Nephron (organoid): ENCODE measurements around the gene CPSF4.
A peak's percentile ranks its signal among the peaks of the same experiment; 100 is the strongest.

Experiments
- H3K27ac Mint-ChIP-seq, 3 experiments: 2 replicates each; pipeline ENCODE4 v1.8.0; 2020; ENCODE audit warnings: mixed read lengths in 3 of 3, mild to moderate bottlenecking in 2 of 3, moderate library complexity in 1 of 3
- H3K27me3 Mint-ChIP-seq: 2 replicates; pipeline ENCODE4 v1.8.0; 2021; ENCODE audit warnings: low read depth, mild to moderate bottlenecking, moderate library complexity, mixed read lengths
- H3K36me3 Mint-ChIP-seq: 2 replicates; pipeline ENCODE4 v1.8.0; 2020; ENCODE audit warnings: low read depth, mixed read lengths
- H3K4me1 Mint-ChIP-seq: 2 replicates; pipeline ENCODE4 v1.8.0; 2020; ENCODE audit warnings: mixed read lengths
- H3K4me3 Mint-ChIP-seq, 3 experiments: 2 replicates each; pipeline ENCODE4 v1.8.0; 2020; ENCODE audit warnings: mild to moderate bottlenecking in 3 of 3, mixed read lengths in 3 of 3, moderate library complexity in 2 of 3
- H3K9me3 Mint-ChIP-seq: 2 replicates; pipeline ENCODE4 v1.8.0; 2020; ENCODE audit warnings: mixed read lengths
- TF ChIP-seq, protein P1 (sequence below), 3 experiments: fragments of 200-600 bp; sonication (generic); IDR thresholded peaks; one replicate each; pipeline ENCODE4 v1.5.0; 2021; ENCODE audit warnings: antibody characterized with exemption in 3 of 3; ENCODE audit not compliant: unreplicated experiment in 3 of 3

The CPSF4 gene

DNA sequence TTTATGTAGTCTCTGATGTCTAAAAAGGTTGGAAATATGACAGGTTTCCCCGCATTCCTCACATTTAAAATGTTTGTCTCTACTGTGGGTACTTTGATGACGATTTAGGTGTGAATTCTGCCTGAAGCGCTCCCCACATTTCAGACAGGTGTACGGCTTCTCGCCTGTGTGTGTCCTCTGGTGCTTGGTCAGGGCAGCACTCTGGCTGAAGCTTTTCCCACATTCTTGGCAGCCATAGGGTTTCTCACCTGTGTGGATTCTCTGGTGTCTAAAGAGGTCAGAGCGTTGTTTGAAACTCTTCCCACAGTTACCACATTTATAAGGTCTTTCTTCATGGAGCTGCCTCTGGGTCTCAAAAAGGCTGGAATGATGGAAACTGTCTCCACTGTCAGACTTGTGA is 55.1 kb downstream of the CPSF4 start:
- no peaks in the 10 kb centered on the region for H3K27me3 Mint-ChIP-seq
- peaks cover 18% of the 10 kb centered on the region for H3K9me3 Mint-ChIP-seq
- no peak overlapping the region for H3K27ac Mint-ChIP-seq
- H3K36me3 Mint-ChIP-seq: peaks cover 78% of the 10 kb centered on the region
- TF ChIP-seq, protein P1, sequence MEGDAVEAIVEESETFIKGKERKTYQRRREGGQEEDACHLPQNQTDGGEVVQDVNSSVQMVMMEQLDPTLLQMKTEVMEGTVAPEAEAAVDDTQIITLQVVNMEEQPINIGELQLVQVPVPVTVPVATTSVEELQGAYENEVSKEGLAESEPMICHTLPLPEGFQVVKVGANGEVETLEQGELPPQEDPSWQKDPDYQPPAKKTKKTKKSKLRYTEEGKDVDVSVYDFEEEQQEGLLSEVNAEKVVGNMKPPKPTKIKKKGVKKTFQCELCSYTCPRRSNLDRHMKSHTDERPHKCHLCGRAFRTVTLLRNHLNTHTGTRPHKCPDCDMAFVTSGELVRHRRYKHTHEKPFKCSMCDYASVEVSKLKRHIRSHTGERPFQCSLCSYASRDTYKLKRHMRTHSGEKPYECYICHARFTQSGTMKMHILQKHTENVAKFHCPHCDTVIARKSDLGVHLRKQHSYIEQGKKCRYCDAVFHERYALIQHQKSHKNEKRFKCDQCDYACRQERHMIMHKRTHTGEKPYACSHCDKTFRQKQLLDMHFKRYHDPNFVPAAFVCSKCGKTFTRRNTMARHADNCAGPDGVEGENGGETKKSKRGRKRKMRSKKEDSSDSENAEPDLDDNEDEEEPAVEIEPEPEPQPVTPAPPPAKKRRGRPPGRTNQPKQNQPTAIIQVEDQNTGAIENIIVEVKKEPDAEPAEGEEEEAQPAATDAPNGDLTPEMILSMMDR (IDR thresholded peaks at IDR 0.05; ENCODE audit: unreplicated experiment in 3 of 3): no peak
- peaks cover 14% of the 10 kb centered on the region for H3K4me1 Mint-ChIP-seq
- no peak overlapping the region for H3K4me3 Mint-ChIP-seq

DNA sequence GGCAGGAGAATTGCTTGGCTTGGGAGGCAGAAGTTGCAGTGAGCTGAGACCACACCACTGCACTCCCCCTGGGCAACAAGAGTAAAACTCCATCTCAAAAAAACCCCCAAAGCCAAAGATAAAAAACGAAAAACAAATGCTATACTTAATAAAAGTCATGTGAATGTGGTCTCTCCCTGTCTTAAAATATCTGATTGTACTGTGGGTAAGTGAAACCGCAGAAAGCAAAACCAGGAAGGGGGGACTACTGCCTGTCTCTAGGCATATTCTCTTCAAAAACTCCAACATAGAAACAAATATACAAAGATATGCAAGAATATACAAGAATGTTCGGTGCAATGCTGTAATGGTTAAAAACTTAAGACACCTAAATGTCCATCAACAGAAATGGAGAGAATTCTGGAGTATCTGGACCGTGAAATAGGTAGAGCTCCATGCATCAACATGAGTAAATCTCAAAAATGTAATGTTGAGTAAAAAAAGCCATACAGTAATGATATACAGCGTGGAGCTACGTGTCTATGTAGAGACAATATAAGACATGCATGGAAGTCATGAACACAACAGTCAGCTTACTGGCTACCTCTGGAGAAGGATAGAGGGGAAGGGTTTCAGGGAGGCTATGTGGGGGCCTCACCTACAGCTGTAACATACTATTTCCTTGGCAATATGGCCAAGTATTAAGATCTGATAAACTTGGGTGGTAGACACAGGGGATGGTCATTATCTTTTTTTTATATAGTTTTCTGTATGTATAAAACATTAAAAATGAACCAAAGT is 59.2 kb downstream of the CPSF4 start:
- H3K9me3 Mint-ChIP-seq: peaks cover 15% of the 10 kb centered on the region
- peaks cover 20% of the 10 kb centered on the region for H3K4me1 Mint-ChIP-seq
- TF ChIP-seq, protein P1 (IDR thresholded peaks at IDR 0.05; ENCODE audit: unreplicated experiment in 3 of 3): no peak
- peak overlapping the region; percentile 97 to 99 (median 98) for H3K4me3 Mint-ChIP-seq
- peaks cover 54% of the 10 kb centered on the region for H3K36me3 Mint-ChIP-seq
- H3K27ac Mint-ChIP-seq: peak overlapping the region; percentile 40 to 61 (median 44)
- no peaks in the 10 kb centered on the region for H3K27me3 Mint-ChIP-seq

DNA sequence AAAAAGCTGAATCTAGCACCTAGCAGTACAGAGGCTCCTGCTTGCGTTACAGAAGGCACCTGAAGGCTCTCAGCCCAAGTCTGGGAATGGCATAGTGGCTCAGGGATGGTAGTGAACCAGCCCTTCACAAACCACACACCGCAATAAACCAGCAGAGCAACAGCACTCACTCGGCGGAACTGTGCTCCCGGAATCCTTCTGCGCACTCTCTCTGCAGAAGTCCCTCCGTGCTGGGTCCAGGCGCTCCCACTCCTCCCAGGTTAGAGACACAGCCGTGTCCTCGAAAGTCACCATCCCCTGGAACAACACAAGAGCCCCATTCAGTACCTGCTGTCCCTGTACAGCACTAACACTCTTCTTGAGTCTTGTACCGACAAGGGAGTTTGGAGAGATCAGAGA is 59.8 kb downstream of the CPSF4 start:
- Mint-ChIP-seq H3K4me1 (peaks cover 20% of the 10 kb centered on the region), H3K4me3 (peak overlapping the region; percentile 97 to 99 (median 98)), H3K9me3 (peaks cover 9% of the 10 kb centered on the region), H3K27me3 (no peaks in the 10 kb centered on the region), H3K36me3 (peaks cover 48% of the 10 kb centered on the region), H3K27ac (peak overlapping the region; percentile 17 to 96 (median 40))
- TF ChIP-seq, protein P1 (IDR thresholded peaks at IDR 0.05; ENCODE audit: unreplicated experiment in 3 of 3): no peak

DNA sequence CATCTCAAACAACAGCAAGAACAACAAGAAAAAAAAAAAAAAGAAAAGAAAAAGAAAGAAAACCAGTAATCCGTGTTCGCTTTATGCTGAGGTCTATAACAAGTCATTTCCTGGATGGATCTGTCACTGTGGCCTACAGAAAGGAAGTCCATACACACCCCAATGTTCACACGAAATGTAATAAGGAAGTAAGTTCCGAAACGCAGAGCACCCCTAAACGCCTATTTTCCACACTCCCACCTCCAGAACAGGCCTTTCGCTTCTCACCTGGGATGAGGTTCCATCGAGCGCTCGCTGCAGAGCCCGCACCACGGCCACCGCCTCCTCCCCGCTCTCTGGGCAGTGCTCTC is 60.6 kb downstream of the CPSF4 start:
- peaks cover 20% of the 10 kb centered on the region for H3K4me1 Mint-ChIP-seq
- peak overlapping the region; percentile 97 to 99 (median 98) for H3K4me3 Mint-ChIP-seq
- TF ChIP-seq, protein P1 (IDR thresholded peaks at IDR 0.05; ENCODE audit: unreplicated experiment in 3 of 3): no peak
- H3K27me3 Mint-ChIP-seq: no peaks in the 10 kb centered on the region
- peaks cover under 1% of the 10 kb centered on the region for H3K9me3 Mint-ChIP-seq
- H3K27ac Mint-ChIP-seq: peak overlapping the region; percentile 93 to 97 (median 96)
- peaks cover 40% of the 10 kb centered on the region for H3K36me3 Mint-ChIP-seq

DNA sequence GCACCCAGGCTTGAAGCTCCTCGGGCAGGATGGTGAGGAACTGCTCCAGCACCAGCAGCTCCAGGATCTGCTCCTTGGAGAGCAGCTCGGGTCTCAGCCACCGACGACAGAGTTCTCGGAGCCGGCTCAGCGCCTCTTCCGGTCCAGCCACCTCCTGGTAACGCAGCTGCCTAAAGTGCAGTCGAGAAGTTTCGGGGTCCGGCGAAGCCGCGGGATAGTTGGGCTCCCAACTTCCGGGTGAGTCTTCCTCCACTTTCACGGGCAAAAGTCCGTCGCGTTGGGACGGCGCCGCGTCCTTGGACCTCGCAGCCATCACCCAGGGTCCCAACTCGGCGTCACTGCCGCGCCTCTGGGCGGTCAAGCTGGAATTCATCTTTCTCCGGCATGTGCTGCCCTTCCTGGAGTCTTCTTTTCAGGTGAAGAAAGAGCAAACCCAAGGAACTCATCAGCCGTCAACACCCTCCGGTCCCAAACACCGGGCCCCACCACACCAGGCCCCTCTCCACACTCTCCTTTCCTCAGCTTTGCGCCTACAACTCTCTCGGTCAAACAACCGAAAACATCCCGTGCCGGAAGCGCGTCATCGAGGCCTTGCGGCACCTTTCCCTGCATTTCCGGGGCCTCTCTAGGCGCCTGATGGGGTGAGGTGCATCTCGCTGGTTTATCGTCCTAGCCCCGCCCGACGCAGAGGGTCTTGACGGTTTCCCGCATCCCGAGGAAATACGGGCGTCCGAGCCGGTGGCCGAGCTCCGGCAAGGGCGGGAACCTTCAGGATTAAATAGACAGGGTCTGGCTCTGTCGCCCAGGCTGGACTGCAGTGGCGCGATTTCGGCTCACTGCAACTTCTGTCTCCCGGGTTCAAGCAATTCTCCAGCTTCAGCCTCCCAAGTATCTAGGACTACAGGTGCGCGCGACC is 61.2 kb downstream of the CPSF4 start, which contains the start of gene ZNF394:
TSS of gene ZNF394 (minus strand) at position 561 of the 916 bp plus-strand sequence. CDS start at position 373, 188 bp downstream.
- TF ChIP-seq, protein P1 (IDR thresholded peaks at IDR 0.05; ENCODE audit: unreplicated experiment in 3 of 3): no peak
- Mint-ChIP-seq H3K27me3 (no peaks in the 10 kb centered on the region), H3K27ac (peak within 1 kb of the TSS; percentile 93 to 97 (median 96)), H3K36me3 (peaks cover 34% of the 10 kb centered on the region), H3K4me3 (peak within 1 kb of the TSS; percentile 97 to 99 (median 98)), H3K4me1 (peaks cover 20% of the 10 kb centered on the region), H3K9me3 (no peaks in the 10 kb centered on the region)
